Measurements from ENCODE around the gene SLC16A2.
"Not testable (repeated sequence)": the region's sequence is repeated elsewhere in the genome, so short reads cannot be mapped to it uniquely, and the experiment has no call there.

SLC16A2 gene

DNA sequence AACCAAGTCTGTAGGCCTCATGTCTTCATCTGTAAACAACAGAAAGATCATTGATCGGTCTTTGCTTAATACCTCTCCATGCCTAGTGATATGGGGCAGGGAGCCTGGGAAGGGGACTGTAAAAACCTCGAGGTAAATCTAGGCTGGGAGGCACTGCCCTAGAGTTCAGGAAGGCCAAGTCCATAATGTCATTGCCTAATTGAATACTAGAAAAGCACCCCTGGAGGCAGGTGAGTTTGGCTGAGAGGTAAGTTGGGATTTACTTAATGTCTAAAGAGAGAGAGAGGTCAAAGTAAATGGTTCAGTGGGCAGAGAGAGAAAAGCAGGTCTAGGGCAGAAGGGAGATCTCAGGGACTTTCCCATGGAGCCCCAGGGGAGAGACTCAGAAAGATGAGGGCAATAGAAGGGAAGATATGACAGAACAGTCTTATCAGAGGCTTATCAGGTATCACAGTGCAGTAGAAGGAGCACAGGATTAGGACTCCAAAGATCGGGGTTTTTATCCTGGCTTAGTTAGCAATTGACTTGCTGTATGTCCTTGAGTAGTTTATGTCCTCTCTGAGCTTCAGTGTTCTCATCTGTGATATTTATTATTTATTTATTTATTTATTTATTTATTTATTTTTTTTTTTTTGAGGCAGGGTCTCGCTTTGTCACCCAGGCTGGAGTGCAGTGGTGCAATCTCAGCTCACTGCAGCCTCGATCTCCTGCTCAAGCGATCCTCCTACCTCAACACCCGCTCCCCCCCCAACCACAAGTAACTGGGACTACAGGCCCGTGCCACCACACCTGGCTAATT is 85.2 kb downstream of the SLC16A2 start:
- DNase-seq (ENCODE audit: low read depth in 2 of 2, low spot score in 1 of 2) = no peak

DNA sequence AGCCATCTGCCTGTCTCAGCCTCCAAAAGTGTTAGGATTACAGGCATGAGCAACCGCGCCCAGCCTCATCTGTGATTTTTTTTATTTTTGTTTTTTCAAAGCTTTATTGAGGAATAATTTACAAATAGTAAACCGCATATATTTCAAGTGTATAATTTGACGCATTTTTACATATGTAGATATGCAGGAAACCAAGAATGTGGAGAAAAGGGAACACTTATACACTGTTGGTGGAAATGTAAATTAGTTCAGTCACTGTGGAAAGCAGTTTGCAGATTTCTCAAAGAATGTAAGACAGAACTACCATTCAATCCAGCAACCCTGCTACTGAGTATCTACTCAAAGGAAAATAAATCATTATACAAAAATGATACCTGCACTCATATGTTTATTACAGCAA is 85.9 kb downstream of the SLC16A2 start:
- DNase-seq (ENCODE audit: low read depth in 2 of 2, low spot score in 1 of 2) = no peak

DNA sequence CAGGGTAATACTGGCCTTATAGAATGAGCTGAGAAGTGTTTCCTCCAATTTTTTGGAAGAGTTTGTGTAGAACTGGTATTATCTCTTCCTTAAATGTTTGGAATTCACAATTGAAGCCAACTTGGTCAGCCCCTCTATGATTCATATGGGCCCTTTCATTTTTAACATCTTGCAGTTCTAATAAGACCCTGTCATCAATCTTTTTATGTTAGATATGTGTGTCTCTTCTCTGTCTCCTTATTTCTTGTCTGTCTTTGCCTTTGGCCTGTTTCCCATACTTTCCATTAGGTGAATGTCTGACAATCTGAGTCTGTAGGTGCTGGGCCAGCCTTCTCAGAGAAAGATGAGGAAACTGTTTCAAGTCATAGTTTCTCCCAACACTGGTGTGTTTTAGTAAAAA is 88.7 kb downstream of the SLC16A2 start:
- DNase-seq (ENCODE audit: low read depth in 2 of 2, low spot score in 1 of 2) = no peak

DNA sequence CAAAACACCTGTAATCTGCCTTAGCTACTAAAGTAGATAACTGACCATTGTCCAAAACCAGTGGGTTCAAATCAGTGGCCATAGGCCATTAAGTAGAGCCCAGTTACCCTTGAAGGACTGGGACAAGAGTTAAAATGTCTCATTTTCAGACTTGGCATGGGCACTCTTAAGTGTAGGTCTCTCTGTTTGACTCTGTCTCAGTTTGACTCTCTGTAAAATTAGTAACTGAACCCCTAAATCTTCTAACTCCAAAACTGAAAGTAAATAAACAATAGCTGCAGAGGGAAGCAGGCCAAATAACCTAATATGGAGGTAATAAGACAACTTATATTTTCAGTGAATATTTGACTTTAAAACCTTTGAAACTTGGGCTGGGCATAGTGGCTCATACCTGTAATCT is 89.1 kb downstream of the SLC16A2 start:
- no peak for DNase-seq (ENCODE audit: low read depth in 2 of 2, low spot score in 1 of 2)

DNA sequence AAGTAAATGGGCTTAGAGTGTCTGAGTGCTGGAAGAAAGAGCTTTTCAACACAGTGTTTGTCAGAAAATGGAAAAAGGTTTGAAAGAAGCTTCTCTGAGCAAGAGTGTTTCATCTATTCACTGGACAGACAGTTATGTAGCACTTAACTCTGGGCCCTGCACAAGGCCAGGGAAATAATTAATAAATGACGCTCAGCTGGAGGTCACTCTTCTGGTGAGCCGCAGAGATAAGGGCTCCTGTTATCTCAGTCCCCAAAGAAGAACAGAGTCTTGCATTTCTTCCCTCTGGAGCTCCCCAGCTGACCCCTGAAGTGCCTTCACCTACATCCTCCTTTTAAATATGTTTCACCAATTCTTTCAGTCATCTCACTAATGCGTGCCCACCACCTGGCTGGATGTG is 90.4 kb downstream of the SLC16A2 start:
- DNase-seq (ENCODE audit: low read depth in 2 of 2, low spot score in 1 of 2) = no peak

DNA sequence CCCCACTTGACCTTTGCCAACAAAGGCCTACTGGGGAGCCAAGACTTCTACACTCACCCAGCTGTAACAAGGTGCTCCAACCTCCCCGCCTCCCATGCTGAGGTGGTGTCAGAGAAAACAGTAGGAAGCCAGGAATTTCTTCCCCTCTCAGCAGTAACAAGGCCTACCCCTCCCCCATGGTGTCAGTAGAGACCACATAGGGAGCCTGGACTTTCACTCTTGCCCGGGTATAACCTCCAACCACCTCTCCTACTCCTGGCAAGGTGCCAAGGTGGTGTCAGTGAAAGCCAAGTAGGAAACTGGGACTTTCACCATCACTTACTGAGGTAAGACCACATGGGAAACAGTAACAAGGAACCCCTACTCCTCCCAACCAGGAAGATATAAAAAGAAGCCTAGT is 93.1 kb downstream of the SLC16A2 start:
- DNase-seq (ENCODE audit: low read depth in 2 of 2, low spot score in 1 of 2) = no peak

DNA sequence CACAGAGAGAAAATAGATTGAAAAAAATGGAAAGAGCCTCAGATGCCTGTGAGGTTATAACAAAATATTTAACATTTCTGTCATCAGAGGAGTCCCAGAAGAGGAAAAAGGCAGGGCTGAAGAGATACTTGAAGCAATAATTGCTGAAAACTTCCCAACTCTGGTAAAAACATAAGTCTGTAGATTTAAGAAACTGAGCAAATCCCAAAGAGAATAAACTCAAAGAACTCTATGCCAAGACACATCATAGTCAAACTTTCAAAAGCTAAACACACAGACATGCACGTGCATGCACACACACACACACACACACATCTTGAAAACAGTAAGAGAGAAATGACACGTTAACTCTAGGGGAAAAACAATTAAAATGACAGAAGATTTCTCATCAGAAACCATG is 94.1 kb downstream of the SLC16A2 start:
- no peak for DNase-seq (ENCODE audit: low read depth in 2 of 2, low spot score in 1 of 2)

DNA sequence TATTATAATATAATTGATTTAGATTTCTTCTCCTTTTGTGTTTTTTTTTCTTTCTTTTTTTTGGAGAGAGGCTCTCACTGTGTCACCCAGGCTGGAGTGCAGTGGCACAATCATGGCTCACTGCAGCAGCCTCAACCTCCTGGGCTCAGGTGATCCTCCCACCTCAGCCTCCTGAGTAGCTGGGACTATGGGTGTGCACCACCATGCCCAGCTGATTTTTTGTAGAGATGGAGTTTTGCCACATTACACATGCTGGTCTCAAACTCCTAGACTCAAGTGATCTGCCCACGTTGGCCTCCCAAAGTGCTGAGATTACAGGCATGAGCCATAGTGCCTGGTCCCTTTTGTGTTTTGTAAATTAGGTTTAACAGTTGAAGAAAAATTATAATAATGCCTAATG is 94.7 kb downstream of the SLC16A2 start:
- not testable (repeated sequence) for DNase-seq (ENCODE audit: low read depth in 2 of 2, low spot score in 1 of 2)

DNA sequence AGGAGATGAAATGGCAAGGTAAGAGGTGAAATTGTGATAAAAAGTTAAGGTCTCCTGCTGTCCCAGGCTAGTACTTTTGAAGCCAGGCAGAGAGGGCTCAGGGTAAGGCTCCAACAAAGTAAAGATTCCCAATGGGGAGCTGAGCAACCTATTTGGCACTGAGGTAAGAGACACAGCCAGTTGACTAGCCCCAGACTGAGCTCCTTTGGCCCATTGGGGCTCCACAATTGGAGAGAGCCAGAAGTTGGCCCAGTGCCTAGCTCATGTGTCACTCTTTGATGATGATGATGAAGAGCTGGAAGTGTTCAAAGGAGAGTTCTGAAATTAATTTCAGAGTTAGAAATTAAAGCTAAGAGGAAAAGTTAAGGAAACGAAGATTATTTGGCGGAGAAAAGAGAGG is 98.6 kb downstream of the SLC16A2 start:
- no peak for DNase-seq (ENCODE audit: low read depth in 2 of 2, low spot score in 1 of 2)

DNA sequence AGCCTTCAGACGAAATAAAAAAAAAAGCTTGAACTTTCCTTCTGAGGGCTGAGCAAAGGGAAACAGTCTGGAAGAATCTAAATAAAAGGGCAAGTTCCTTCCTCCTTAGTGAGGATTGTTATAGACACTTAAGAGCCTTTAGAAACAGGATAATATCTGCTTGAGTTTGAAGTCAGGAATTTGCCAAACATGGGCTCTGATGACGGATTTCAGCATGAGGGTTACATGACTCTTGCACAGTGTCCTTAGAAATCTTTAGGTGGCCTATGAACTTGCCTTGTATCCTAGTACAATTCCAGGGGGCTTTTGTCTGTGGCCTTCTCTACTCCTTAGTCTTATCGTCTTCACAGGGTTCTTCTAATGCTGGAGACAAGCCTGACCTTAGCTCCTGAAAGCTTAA is 99.0 kb downstream of the SLC16A2 start:
- DNase-seq (ENCODE audit: low read depth in 2 of 2, low spot score in 1 of 2) = no peak

DNA sequence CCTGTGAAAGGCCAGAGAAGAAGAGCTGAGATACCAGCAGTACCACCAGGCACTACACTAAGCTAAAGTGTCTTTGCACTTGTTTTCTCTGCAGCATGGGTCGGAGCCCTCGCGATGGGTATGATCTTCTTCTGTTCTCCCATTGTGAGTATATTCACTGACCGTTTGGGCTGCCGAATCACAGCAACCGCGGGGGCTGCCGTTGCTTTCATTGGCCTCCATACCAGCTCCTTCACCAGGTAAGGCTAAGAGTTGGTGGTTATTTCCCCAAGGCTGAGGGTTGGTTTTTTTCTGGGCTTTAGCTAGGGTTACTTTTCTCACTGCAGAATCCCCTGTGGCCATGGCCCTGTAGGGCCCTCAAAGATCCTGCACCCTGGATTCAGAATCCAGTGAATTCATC is 99.6 kb downstream of the SLC16A2 start:
- no peak for DNase-seq (ENCODE audit: low read depth in 2 of 2, low spot score in 1 of 2)

DNA sequence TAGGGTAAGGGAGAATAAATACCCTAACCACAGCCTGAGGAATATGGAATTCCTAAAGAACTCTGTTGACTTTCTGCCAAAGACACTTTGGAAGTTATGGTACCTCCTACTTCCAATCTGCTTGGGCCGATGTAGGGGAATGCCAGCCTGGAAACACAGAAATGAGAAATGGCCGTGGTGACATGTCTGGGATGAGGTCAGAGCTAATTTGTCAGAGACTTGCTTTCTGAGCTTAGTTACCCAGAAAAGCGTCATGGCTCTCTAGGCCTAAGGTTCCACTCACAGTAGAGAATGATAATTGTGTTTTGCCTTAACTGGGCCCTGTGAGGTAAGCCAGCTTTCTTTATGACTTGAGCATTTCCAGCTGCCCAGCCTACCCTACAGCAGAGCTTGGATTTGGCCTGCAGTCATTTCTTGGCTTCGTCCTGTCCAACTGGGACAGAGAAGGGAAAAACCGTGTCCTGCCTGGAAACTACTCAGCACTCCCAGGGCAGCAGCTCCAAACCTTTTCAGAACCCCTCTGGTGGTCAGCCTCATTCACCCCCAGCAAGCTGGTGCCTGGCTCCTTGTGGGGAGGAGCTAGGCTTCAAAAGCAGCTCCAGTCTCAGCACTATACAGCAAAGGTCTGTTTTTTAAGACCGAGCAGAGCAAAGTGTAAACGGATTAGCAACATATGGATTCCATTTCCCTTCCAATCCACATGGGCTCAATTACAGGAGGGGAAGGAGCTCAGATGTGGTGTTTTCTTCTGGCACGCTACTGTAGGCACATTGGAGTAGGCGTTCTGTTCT is 100.9 kb downstream of the SLC16A2 start:
- no peak for DNase-seq (ENCODE audit: low read depth in 2 of 2, low spot score in 1 of 2)

DNA sequence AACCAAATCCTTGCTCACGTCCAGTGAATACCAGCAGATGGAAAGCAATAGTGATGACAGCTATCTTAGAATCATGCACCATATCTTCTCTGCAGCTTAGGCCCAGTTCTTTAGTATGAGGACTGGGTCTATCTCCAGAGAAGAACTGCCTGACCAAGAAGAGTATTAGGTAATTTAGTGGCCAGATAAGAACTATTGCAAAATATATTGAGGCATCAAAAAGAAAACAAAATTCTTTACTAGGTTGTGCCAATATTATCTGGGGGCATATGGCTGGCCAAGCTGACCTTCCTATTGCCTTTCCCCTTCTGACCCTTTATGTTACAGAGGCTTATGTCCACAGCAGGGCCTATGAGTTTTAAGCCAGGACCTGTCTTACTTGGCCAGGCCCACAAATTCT is 101.9 kb downstream of the SLC16A2 start:
- DNase-seq (ENCODE audit: low read depth in 2 of 2, low spot score in 1 of 2) = no peak

DNA sequence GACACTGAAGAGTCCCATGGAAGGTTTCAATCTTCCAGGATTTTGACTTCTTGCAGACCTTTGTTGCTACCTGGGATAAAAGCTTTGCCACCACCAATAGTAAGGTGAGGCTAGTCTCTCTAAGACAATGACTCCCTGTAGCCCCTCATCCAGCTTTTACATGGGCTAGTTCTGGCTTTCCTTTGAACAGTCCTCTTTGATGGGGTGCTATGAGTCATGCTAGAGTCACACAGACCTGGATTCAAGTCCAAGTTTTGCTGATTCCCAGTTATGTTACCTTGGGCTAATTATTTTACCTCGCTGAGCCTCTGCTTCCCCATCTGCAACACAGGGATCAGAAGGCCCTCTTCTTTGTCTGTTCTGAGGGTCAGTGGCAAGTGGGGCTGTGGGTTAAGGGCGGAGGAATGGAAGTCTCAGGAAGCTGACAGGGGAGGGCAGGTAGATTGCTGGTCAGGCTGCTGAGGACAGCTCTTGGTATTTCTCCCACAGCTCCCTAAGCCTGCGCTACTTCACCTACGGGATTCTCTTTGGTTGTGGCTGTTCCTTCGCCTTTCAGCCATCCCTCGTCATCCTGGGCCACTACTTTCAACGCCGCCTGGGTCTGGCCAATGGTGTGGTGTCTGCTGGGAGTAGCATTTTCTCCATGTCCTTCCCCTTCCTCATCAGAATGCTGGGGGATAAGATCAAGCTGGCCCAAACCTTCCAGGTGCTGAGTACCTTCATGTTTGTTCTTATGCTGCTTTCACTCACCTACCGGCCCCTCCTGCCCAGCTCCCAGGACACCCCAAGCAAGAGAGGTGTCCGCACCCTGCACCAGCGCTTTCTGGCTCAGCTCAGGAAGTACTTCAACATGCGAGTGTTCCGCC is 102.8 kb downstream of the SLC16A2 start:
- DNase-seq (ENCODE audit: low read depth in 2 of 2, low spot score in 1 of 2) = no peak

DNA sequence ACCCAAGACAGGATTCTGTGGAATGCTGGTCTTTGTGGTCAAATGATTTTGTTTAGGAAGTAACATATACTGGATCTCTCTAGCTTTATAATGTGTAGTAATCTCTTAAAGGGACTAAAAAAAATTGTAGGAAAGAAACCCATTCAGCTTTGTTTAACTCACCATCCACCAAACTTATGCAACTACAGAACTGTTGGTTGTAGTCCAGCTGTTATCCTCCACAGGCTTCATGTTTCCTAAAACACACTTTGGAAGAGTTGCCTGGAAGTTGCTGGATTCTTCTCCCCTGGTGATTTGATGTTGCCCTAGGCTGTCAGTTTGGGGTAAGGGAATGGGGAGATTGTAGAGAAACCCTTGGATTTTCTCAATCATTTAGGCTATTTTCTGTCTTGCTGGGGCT is 103.8 kb downstream of the SLC16A2 start:
- no peak for DNase-seq (ENCODE audit: low read depth in 2 of 2, low spot score in 1 of 2)

DNA sequence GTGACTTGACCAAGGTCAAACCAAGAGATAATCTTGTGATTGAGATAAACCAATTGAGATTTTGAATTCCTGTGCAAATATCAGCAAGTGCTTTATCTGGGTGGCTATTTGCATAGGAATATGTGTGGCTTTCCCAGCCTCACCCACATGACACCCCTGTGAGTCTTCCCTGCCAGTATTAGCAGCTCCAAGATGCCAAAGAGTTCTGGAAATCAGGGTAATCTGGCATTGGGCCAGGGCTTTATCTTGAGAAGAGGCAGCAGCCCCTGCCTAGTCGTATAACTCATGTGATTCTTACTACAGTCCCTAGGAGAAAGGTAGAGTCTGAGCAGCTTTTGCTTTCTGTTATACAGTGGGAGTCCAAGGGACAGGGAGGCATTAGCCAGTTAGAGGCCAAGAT is 105.5 kb downstream of the SLC16A2 start:
- DNase-seq (ENCODE audit: low read depth in 2 of 2, low spot score in 1 of 2) = no peak

DNA sequence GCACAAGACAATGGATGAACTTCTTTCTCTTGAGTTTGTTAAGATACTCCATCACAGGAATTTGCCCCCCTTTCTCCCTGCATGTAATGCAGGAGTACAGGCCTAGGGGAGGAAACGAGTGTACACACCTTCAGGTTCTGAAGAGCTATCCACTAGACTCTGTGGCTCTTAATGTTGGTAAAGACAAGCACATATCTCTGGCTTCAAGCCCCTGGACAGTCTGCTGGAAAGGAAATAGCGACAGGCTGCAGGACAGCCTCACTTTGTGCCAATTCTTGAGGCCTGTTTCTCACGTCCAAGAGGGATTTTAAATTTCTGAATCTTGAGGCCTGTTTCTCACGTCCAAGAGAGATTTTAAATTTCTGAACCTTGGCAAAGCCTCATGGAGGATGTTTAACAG is 106.1 kb downstream of the SLC16A2 start:
- DNase-seq (ENCODE audit: low read depth in 2 of 2, low spot score in 1 of 2) = no peak

DNA sequence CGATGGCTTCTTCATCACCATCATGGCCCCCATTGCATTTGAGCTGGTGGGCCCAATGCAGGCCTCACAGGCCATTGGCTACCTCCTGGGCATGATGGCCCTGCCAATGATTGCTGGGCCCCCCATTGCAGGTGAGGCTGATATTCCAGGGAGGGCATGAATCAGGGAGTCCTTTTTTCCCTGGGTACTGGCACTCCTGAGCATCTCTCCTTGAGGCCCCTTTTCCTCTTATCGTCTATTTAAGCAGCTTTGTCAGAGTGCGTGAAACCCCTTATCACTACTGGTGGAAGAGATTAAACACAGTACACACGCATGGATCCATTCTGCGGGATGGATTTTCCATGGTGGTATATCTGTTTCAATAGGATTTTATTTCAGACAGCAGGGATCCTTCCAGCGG is 108.0 kb downstream of the SLC16A2 start:
- DNase-seq (ENCODE audit: low read depth in 2 of 2, low spot score in 1 of 2) = no peak

DNA sequence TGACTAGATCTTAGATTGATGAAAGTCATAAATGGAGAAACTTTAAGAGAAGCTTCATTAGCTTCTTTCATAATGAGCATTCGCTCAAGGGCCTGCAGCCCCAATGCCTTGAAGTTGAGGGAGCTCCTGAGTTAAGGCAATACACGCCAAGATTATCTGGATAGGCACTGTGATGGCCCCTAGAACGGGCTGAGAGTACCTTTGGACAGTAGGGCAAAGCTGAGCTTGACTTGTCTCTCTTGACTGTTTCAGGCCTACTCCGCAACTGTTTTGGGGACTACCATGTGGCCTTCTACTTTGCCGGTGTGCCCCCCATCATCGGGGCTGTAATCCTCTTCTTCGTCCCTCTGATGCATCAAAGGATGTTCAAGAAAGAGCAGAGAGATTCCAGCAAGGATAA is 109.8 kb downstream of the SLC16A2 start:
- DNase-seq (ENCODE audit: low read depth in 2 of 2, low spot score in 1 of 2) = no peak

DNA sequence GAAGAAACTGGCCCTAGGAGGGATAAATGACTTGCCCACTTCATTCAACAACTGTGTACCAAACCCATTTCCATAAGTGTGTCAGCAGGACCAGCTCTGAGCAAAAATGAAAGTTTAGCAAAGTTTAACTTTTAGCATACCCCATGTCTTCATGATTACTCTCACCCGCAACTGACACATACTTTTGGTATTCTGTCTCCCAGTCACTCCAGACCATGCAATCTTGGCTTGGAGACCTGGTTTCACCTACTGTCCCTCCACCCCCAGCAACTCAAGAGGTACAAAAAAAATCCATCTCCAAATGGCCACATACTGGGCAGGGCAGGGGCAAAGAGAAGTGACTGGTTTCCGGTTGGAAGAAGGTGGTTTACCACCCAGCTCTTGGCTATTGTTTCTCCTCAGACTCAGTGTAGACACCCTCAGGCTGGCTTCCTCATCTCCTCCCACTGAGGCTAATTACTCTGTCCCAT is 113.3 kb downstream of the SLC16A2 start:
- DNase-seq (ENCODE audit: low read depth in 2 of 2, low spot score in 1 of 2) = no peak

DNA sequence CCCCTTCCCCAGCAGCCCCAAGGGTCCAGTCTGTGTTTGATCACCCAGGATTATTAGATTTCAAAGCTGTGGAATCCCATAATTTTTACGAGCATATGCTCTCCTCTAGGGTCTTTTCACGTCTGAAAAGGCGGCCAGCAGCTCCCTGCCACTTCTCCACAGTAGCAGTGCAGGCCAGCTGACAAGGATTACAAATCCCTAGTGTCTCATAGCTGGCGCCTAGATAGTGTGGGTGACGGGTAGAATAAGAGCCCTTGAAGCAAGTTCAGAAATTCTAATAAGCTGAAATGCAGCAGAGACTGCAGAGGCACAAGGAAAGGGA is 113.8 kb downstream of the SLC16A2 start:
- no peak for DNase-seq (ENCODE audit: low read depth in 2 of 2, low spot score in 1 of 2)
